K562 (cell line): ENCODE data around the gene NME7. TPM values are rescaled to one million over a fixed set of nuclear protein-coding genes. Genes with fewer than 3 reads are reported as not detected.
A peak's percentile ranks its signal among the peaks of the same experiment; 100 is the strongest.

Source experiments
- BRD9 ChIP-seq: fragments of 450-650 bp; IDR thresholded peaks from 2 replicates; pipeline ENCODE4 v1.6.1; 2018; ENCODE audit warnings: low read depth; ENCODE audit not compliant: partially characterized antibody
- CBFA2T3 ChIP-seq: fragments of 450-650 bp; IDR thresholded peaks from 2 replicates; pipeline ENCODE4 v1.6.1; 2017
- CHD1 ChIP-seq: fragments of 200-600 bp; sonication (generic); IDR thresholded peaks from one replicate; pipeline ENCODE4 v1.6.1; 2012; ENCODE audit warnings: mild to moderate bottlenecking, moderate library complexity, low read length, inconsistent platforms
- CHD2 ChIP-seq: IDR thresholded peaks from 2 replicates; pipeline ENCODE4 v1.6.1; 2011; ENCODE audit warnings: low read depth, low read length
- CXXC5 ChIP-seq: fragments of 250-450 bp; sonication (Bioruptor Pico); IDR thresholded peaks from 2 replicates; pipeline ENCODE4 v1.8.0; 2022; ENCODE audit warnings: inconsistent platforms, mild to moderate bottlenecking, moderate library complexity
- FOXA3 ChIP-seq, 2 experiments: fragments of 450-650 bp in 1 of 2; sonication (generic) in 1 of 2; formaldehyde crosslinking; IDR thresholded peaks in 1 of 2; conservative IDR thresholded peaks in 1 of 2; 2 replicates each; pipeline versions ENCODE4 v1.4.0 to v1.8.0; 2020 to 2022; ENCODE audit warnings: mild to moderate bottlenecking in 2 of 2, missing genetic modification reagents in 1 of 2
- HDAC3 ChIP-seq: fragments of 450-650 bp; IDR thresholded peaks from 2 replicates; pipeline ENCODE4 v1.6.1; 2018; ENCODE audit warnings: borderline replicate concordance, mild to moderate bottlenecking, moderate library complexity; ENCODE audit not compliant: partially characterized antibody
- HDGF ChIP-seq: fragments of 450-650 bp; IDR thresholded peaks from 2 replicates; pipeline ENCODE4 v1.6.1; 2016
- HIVEP1 ChIP-seq: fragments of 250-450 bp; sonication (Bioruptor Pico); IDR thresholded peaks from 2 replicates; pipeline ENCODE4 v1.4.0; 2020; ENCODE audit warnings: mild to moderate bottlenecking
- KHSRP ChIP-seq: fragments of 450-650 bp; IDR thresholded peaks from 2 replicates; pipeline ENCODE4 v1.6.1; 2017
- PRPF4 ChIP-seq: fragments of 200-400 bp; formaldehyde crosslinking; IDR thresholded peaks from one replicate; pipeline ENCODE4 v1.6.1; 2017; ENCODE audit warnings: low read length, low read depth, mild to moderate bottlenecking; ENCODE audit not compliant: insufficient read depth, poor library complexity, severe bottlenecking
- RBM22 ChIP-seq: fragments of 200-400 bp; formaldehyde crosslinking; IDR thresholded peaks from 2 replicates; pipeline ENCODE4 v1.6.1; 2018; ENCODE audit warnings: low read length, low read depth; ENCODE audit not compliant: poor library complexity, severe bottlenecking
- RFX1 ChIP-seq: fragments of 450-650 bp; IDR thresholded peaks from 2 replicates; pipeline ENCODE4 v1.6.1; 2016; ENCODE audit warnings: mild to moderate bottlenecking, moderate library complexity
- SUPT5H ChIP-seq: fragments of 450-650 bp; IDR thresholded peaks from 2 replicates; pipeline ENCODE4 v1.6.1; 2016
- WHSC1 ChIP-seq: IDR thresholded peaks from one replicate; pipeline ENCODE4 v1.6.1; 2012; ENCODE audit warnings: low read length, control low read depth, inconsistent platforms
- ZBTB12 ChIP-seq: fragments of 250-450 bp; sonication (Bioruptor Pico); IDR thresholded peaks from 2 replicates; pipeline ENCODE4 v1.4.0; 2020
- ZBTB34 ChIP-seq: fragments of 250-450 bp; sonication (Bioruptor Pico); IDR thresholded peaks from 2 replicates; pipeline ENCODE4 v1.8.0; 2021; ENCODE audit warnings: mild to moderate bottlenecking, moderate library complexity
- ZNF134 ChIP-seq: fragments of 250-450 bp; sonication (Bioruptor Pico); conservative IDR thresholded peaks from 2 replicates; pipeline ENCODE4 v1.4.0; 2020
- ZNF311 ChIP-seq: fragments of 250-450 bp; sonication (Bioruptor Pico); IDR thresholded peaks from 2 replicates; pipeline ENCODE4 v1.4.0; 2020; ENCODE audit warnings: mild to moderate bottlenecking, moderate library complexity
- ZNF589 ChIP-seq: fragments of 200-800 bp; sonication (Bioruptor generic); IDR thresholded peaks from 2 replicates; pipeline ENCODE4 v1.6.1; 2016; ENCODE audit warnings: low read depth, missing genetic modification characterization, missing compliant biosample characterization
- ZNF668 ChIP-seq: fragments of 250-450 bp; sonication (Bioruptor Pico); IDR thresholded peaks from 2 replicates; pipeline ENCODE4 v1.8.0; 2022; ENCODE audit warnings: mild to moderate bottlenecking, inconsistent platforms
- ZNF695 ChIP-seq: fragments of 450-650 bp; formaldehyde crosslinking; IDR thresholded peaks from 2 replicates; pipeline ENCODE4 v1.4.0; 2020; ENCODE audit warnings: mild to moderate bottlenecking, moderate library complexity
- ZNF740 ChIP-seq, 3 experiments: fragments of 200-800 bp in 1 of 3; sonication (Bioruptor generic) in 1 of 3; sonication (generic) in 1 of 3; formaldehyde crosslinking in 1 of 3; IDR thresholded peaks; 2 replicates each; pipeline versions ENCODE4 v1.6.1 to v1.8.0; 2016 to 2022; ENCODE audit warnings: mild to moderate bottlenecking in 2 of 3, missing compliant biosample characterization in 2 of 3, missing genetic modification characterization in 2 of 3, missing genetic modification reagents in 1 of 3
- polyA plus RNA-seq, 8 experiments: library from polyadenylated mRNA; depleted of rRNA in 4 of 8; stranded (reverse) in 5 of 8; unstranded in 3 of 8; fragments of >200 nt; fragmentation: Nextera tagmentation in 2 of 8; fragmentation: Illumina TruSeq in 1 of 8; extraction: Ambion mirVana in 2 of 8; extraction: Trizol in 1 of 8; gene quantifications; 2 replicates each; pipeline versions ENCODE4 v1.2.1 to v1.2.3, GENCODE V29; 2011 to 2014; ENCODE audit warnings: inconsistent platforms in 1 of 8, missing spikeins in 1 of 8
- total RNA-seq, 7 experiments: library from RNA; depleted of rRNA in 6 of 7; stranded (reverse); fragments of >200 nt in 6 of 7; fragmentation: Illumina TruSeq in 2 of 7; extraction: Trizol in 2 of 7; gene quantifications; 2 replicates each; pipeline versions ENCODE4 v1.2.1 to v1.2.3, GENCODE V29; 2011 to 2021; ENCODE audit warnings: low replicate concordance in 1 of 7

Gene NME7
- total and polyA plus RNA-seq, 9 of the 15 experiments (the other 6 are each of a cell fraction or from before 2014, with no cell fraction given): 7.9 to 43.2 (median 23.9) TPM

GRCh38 chr1:169312084-169312954 is 55.3 kb downstream of the NME7 start (continued):
- TF ChIP-seq WHSC1 (no peak), ZNF668 (CRISPR knock-in tag) (peak; percentile 21; the same call in 1 of the 2 replicates), RFX1 (no peak), HDGF (no peak), ZNF589 (CRISPR knock-in tag) (peak; percentile 91), HIVEP1 (CRISPR knock-in tag) (no peak), CHD1 (no peak), SUPT5H (no peak), ZNF695 (CRISPR knock-in tag) (no peak), RBM22 (no peak), ZNF311 (CRISPR knock-in tag) (0 out of 2 replicates have a peak, but pooled peaks have one; percentile 7), KHSRP (no peak), ZBTB34 (CRISPR knock-in tag) (no peak), ZBTB12 (CRISPR knock-in tag) (no peak), ZNF134 (CRISPR knock-in tag) (no peak), PRPF4 (no peak), CBFA2T3 (peak; percentile 79), ZNF740 (CRISPR knock-in tag; IDR thresholded peaks at IDR 0.05) (no peak), ZNF740 (tag; IDR thresholded peaks at IDR 0.05) (no peak), CHD2 (no peak), CXXC5 (0 out of 2 replicates have a peak, but pooled peaks have one; percentile 36), FOXA3 (CRISPR knock-in tag; conservative IDR thresholded peaks at IDR 0.05 in 1 of 2, IDR thresholded peaks at IDR 0.05 in 1 of 2) (no peak), HDAC3 (peak; percentile 24), BRD9 (no peak)
